Fibroblast of lung (primary cell): ENCODE measurements around the gene SKIL. TPM values are rescaled to one million over a fixed set of nuclear protein-coding genes. Genes with fewer than 3 reads are reported as not detected.
A peak's percentile ranks its signal among the peaks of the same experiment; 100 is the strongest.

Experiments used
- DNase-seq, 2 donors: peaks; one replicate each; pipeline versions ENCODE4 v3.0.0 to v3.0.0-alpha.2; 2010; ENCODE audit warnings: low read depth in 2 of 2
- H2AFZ ChIP-seq: 2 replicates; pipeline ENCODE4 v1.5.1; 2012; ENCODE audit warnings: low read length, control low read depth, inconsistent platforms
- H3K27ac ChIP-seq: 2 replicates; pipeline ENCODE4 v1.5.1; 2011; ENCODE audit warnings: low read length, control low read depth; ENCODE audit not compliant: insufficient read depth
- H3K27me3 ChIP-seq: 2 replicates; pipeline ENCODE4 v1.5.1; 2011; ENCODE audit warnings: mild to moderate bottlenecking, low read length; ENCODE audit not compliant: control insufficient read depth, insufficient read depth
- H3K36me3 ChIP-seq: 2 replicates; pipeline ENCODE4 v1.5.1; 2011; ENCODE audit warnings: low read length; ENCODE audit not compliant: control insufficient read depth, insufficient read depth
- H3K4me1 ChIP-seq: 2 replicates; pipeline ENCODE4 v1.5.1; 2011; ENCODE audit warnings: low read length; ENCODE audit not compliant: control insufficient read depth, insufficient read depth; ENCODE audit errors: extremely low read depth
- H3K4me2 ChIP-seq: 2 replicates; pipeline ENCODE4 v1.5.1; 2011; ENCODE audit warnings: low read length, control low read depth; ENCODE audit not compliant: insufficient read depth; ENCODE audit errors: extremely low read depth
- H3K4me3 ChIP-seq, 4 experiments: fragments of 200-600 bp in 1 of 4; sonication (generic) in 1 of 4; replicated peaks in 1 of 4; 2 replicates each; pipeline ENCODE4 v1.5.1; 2011 to 2016; ENCODE audit warnings: low read length in 4 of 4, low read depth in 3 of 4, mild to moderate bottlenecking in 3 of 4, control low read depth in 2 of 4, inconsistent platforms in 1 of 4, mixed read lengths in 1 of 4; ENCODE audit not compliant: insufficient read depth in 1 of 4; ENCODE audit errors: control extremely low read depth in 1 of 4
- H3K79me2 ChIP-seq: 2 replicates; pipeline ENCODE4 v1.5.1; 2012; ENCODE audit warnings: mild to moderate bottlenecking, low read length, inconsistent platforms; ENCODE audit not compliant: control insufficient read depth, insufficient read depth
- H3K9ac ChIP-seq: 2 replicates; pipeline ENCODE4 v1.5.1; 2011; ENCODE audit warnings: mild to moderate bottlenecking, low read length, control low read depth; ENCODE audit not compliant: insufficient read depth
- H3K9me3 ChIP-seq: 2 replicates; pipeline ENCODE4 v1.5.1; 2012; ENCODE audit warnings: low read depth, low read length; ENCODE audit not compliant: control insufficient read depth, insufficient read depth
- H4K20me1 ChIP-seq: 2 replicates; pipeline ENCODE4 v1.5.1; 2011; ENCODE audit warnings: low read length; ENCODE audit not compliant: control insufficient read depth, insufficient read depth; ENCODE audit errors: extremely low read depth
- CTCF ChIP-seq, 2 donors: IDR thresholded peaks in 1 of 2; conservative IDR thresholded peaks in 1 of 2; 1 replicate in 1 of 2; 2 replicates in 1 of 2; pipeline ENCODE4 v1.5.1; 2011 to 2012; ENCODE audit warnings: low read length in 2 of 2, control low read depth in 1 of 2, inconsistent platforms in 1 of 2, low read depth in 1 of 2, mild to moderate bottlenecking in 1 of 2
- EZH2 ChIP-seq: IDR thresholded peaks from 2 replicates; pipeline ENCODE4 v1.5.1; 2012; ENCODE audit warnings: low read length, control low read depth, mild to moderate bottlenecking; ENCODE audit errors: missing control alignments
- polyA plus RNA-seq, 2 donors: library from polyadenylated mRNA; depleted of rRNA in 1 of 2; stranded (reverse) in 1 of 2; unstranded in 1 of 2; fragments of >200 nt; gene quantifications; 2 replicates each; pipeline ENCODE4 v1.2.1, GENCODE V29; 2011 to 2012; ENCODE audit warnings: missing spikeins in 1 of 2
- total RNA-seq: library from RNA; depleted of rRNA; stranded (reverse); fragments of >200 nt; gene quantifications from 2 replicates; pipeline ENCODE4 v1.2.1, GENCODE V29; 2014

The SKIL gene
- total and polyA plus RNA-seq, 2 donors (not counting 1 experiment from before 2014, with no cell fraction given) = 15.3 to 33.4 TPM

DNA sequence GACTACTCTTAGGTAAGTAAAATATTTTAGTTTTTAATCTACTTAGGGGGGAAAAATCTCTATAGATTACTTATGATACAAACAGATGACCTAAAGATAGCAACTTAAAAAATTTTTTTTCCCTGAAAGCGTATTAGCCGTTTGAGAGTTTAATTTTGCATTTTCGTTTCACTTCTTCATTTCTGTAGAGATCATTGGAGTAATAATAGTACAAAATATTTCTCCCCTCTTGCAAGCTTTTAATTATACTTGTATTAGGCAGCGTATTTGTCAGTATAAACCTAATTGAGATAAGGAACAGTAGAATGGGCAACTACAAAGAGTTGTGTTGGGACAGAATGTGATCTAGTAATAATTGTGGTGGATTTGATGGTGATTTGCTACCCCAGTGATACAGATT, 10.3 kb downstream of the SKIL start:
- DNase-seq = no peak
- Histone ChIP-seq H3K4me2 (peak overlapping the region; percentile 66), H3K27ac (no peak overlapping the region), H3K36me3 (no peaks in the 10 kb centered on the region), H3K4me1 (peaks cover 5% of the 10 kb centered on the region), H3K9me3 (no peaks in the 10 kb centered on the region), H3K27me3 (no peaks in the 10 kb centered on the region), H3K9ac (no peak overlapping the region), H4K20me1 (no peaks in the 10 kb centered on the region), H2AFZ (no peak overlapping the region), H3K79me2 (peaks cover 26% of the 10 kb centered on the region), H3K4me3 (no peak overlapping the region)
- TF ChIP-seq EZH2 = no peak
- no peak for TF ChIP-seq CTCF (conservative IDR thresholded peaks at IDR 0.05 in 1 of 2, IDR thresholded peaks at IDR 0.05 in 1 of 2; ENCODE audit: low read depth in 1 of 2, low read length in 2 of 2)

- Histone ChIP-seq H3K9me3 (no peaks in the 10 kb centered on the region), H3K27ac (no peak overlapping the region), H2AFZ (no peak overlapping the region), H3K9ac (no peak overlapping the region), H3K27me3 (no peaks in the 10 kb centered on the region), H4K20me1 (no peaks in the 10 kb centered on the region), H3K79me2 (peaks cover 23% of the 10 kb centered on the region), H3K36me3 (no peaks in the 10 kb centered on the region), H3K4me3 (no peak overlapping the region), H3K4me1 (peaks cover 5% of the 10 kb centered on the region), H3K4me2 (no peak overlapping the region)
- DNase-seq = peak in 1 of 2 donors; percentile 44
- TF ChIP-seq CTCF (conservative IDR thresholded peaks at IDR 0.05 in 1 of 2, IDR thresholded peaks at IDR 0.05 in 1 of 2; ENCODE audit: low read depth in 1 of 2, low read length in 2 of 2) = peak in 1 of 2 donors; percentile 51
- TF ChIP-seq EZH2 = no peak
Measured at GRCh38 chr3:170368921-170369320, 11.4 kb downstream of the SKIL start.

- no peak overlapping the region for H3K9ac ChIP-seq
- H3K4me2 ChIP-seq = peak overlapping the region; percentile 51
- H3K4me1 ChIP-seq = no peaks in the 10 kb centered on the region
- H3K9me3 ChIP-seq = no peaks in the 10 kb centered on the region
- no peak for DNase-seq
- H3K4me3 ChIP-seq = no peak overlapping the region
- no peaks in the 10 kb centered on the region for H4K20me1 ChIP-seq
- peak overlapping the region; percentile 33 for H2AFZ ChIP-seq
- no peak overlapping the region for H3K27ac ChIP-seq
- no peaks in the 10 kb centered on the region for H3K27me3 ChIP-seq
- no peak for TF ChIP-seq EZH2
- TF ChIP-seq CTCF (conservative IDR thresholded peaks at IDR 0.05 in 1 of 2, IDR thresholded peaks at IDR 0.05 in 1 of 2; ENCODE audit: low read depth in 1 of 2, low read length in 2 of 2) = no peak
- H3K79me2 ChIP-seq = peaks cover 12% of the 10 kb centered on the region
- H3K36me3 ChIP-seq = no peaks in the 10 kb centered on the region
Measured at GRCh38 chr3:170372190-170372879, 14.8 kb downstream of the SKIL start.
